ENCODE data around the gene TENT4A. TPM values are rescaled to one million over a fixed set of nuclear protein-coding genes. Genes with fewer than 3 reads are reported as not detected.

TENT4A gene
- total RNA-seq, 2 donors from 2014 or later: 25.5 to 32.7 TPM

DNA sequence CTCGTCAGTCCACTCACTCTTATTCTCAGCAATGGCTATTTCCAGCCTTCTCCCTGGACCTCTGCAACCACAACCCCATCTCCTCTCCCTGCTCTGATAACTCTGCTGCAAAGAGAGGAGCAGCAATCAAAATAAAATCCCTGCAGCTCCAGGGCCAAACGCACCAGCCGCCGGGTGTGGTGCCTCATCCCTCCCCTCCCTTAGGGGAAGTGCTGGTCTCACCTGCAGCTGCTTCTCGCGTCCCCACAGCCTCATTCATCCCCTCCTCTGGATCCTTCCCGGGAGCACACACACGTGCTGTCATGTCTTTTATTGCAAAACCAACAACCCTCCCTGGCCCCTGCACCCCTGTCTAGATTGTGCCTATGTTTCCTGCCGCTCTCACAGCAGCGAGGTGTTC, 77.8 kb downstream of the TENT4A start:
- no peaks in the 10 kb centered on the region for H3K36me3 ChIP-seq (ENCODE audit: control insufficient read depth, insufficient read depth, low read length)
- Mint-ChIP-seq H3K9me3 (no peaks in the 10 kb centered on the region), H3K4me1 (peaks cover 2% of the 10 kb centered on the region), H3K27ac (no peak overlapping the region), H3K4me3 (no peak overlapping the region), H3K27me3 (ENCODE audit: insufficient read depth) (peaks cover 13% of the 10 kb centered on the region), H3K36me3 (ENCODE audit: low read depth) (no peaks in the 10 kb centered on the region)
- H3K9me3 ChIP-seq (ENCODE audit: control insufficient read depth, low read length): no peaks in the 10 kb centered on the region
- no peak overlapping the region for H3K9ac ChIP-seq (ENCODE audit: extremely low read depth, low read length, poor library complexity, severe bottlenecking)
- no peaks in the 10 kb centered on the region for H3K4me1 ChIP-seq (ENCODE audit: control insufficient read depth, insufficient read depth, low read length)
- H3K27me3 ChIP-seq (ENCODE audit: control insufficient read depth, insufficient read depth, low read length, poor library complexity, severe bottlenecking): no peaks in the 10 kb centered on the region
- no peak for DNase-seq
- no peak overlapping the region for H3K27ac ChIP-seq (ENCODE audit: low read depth, low read length)
- TF ChIP-seq, protein P1, sequence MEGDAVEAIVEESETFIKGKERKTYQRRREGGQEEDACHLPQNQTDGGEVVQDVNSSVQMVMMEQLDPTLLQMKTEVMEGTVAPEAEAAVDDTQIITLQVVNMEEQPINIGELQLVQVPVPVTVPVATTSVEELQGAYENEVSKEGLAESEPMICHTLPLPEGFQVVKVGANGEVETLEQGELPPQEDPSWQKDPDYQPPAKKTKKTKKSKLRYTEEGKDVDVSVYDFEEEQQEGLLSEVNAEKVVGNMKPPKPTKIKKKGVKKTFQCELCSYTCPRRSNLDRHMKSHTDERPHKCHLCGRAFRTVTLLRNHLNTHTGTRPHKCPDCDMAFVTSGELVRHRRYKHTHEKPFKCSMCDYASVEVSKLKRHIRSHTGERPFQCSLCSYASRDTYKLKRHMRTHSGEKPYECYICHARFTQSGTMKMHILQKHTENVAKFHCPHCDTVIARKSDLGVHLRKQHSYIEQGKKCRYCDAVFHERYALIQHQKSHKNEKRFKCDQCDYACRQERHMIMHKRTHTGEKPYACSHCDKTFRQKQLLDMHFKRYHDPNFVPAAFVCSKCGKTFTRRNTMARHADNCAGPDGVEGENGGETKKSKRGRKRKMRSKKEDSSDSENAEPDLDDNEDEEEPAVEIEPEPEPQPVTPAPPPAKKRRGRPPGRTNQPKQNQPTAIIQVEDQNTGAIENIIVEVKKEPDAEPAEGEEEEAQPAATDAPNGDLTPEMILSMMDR (conservative IDR thresholded peaks at IDR 0.05): no peak
- no peak overlapping the region for H3K4me3 ChIP-seq (ENCODE audit: low read length)
- 78 to 89% methylated on average over 7 to 10 of the region's 10 CpGs for WGBS, 2 experiments (ENCODE audit: insufficient coverage in 1 of 2, insufficient read length in 1 of 2)

DNA sequence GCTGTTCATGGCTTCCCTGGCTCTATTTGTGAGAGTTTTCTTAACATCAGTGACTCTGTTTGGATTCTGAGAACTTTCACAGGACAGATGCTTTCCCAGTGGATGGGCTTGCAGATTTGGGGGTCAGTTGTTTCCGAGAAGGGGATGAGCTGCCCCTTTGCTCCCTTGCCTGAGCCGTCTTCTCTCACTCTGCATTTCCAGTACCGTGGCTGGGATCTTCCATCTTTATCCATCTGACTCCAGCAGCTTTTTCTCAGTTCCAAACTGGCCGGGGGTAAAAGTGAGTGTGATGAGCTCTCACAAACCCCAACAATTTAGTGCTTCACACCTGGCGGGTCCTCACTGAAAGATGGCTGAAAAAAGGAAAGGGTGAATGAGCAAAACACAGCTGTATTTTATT, 79.1 kb downstream of the TENT4A start:
- no peak overlapping the region for H3K9ac ChIP-seq (ENCODE audit: extremely low read depth, low read length, poor library complexity, severe bottlenecking)
- no peaks in the 10 kb centered on the region for H3K9me3 ChIP-seq (ENCODE audit: control insufficient read depth, low read length)
- TF ChIP-seq, protein P1 (conservative IDR thresholded peaks at IDR 0.05): no peak
- WGBS, 2 experiments (ENCODE audit: insufficient coverage in 1 of 2, insufficient read length in 1 of 2): 83 to 94% methylated on average over 5 of the region's 5 CpGs
- no peak for DNase-seq
- Mint-ChIP-seq H3K4me1 (peaks cover 2% of the 10 kb centered on the region), H3K36me3 (ENCODE audit: low read depth) (no peaks in the 10 kb centered on the region), H3K4me3 (no peak overlapping the region), H3K9me3 (no peaks in the 10 kb centered on the region), H3K27me3 (ENCODE audit: insufficient read depth) (peaks cover 15% of the 10 kb centered on the region), H3K27ac (no peak overlapping the region)
- no peaks in the 10 kb centered on the region for H3K36me3 ChIP-seq (ENCODE audit: control insufficient read depth, insufficient read depth, low read length)
- no peaks in the 10 kb centered on the region for H3K27me3 ChIP-seq (ENCODE audit: control insufficient read depth, insufficient read depth, low read length, poor library complexity, severe bottlenecking)
- no peak overlapping the region for H3K4me3 ChIP-seq (ENCODE audit: low read length)
- H3K4me1 ChIP-seq (ENCODE audit: control insufficient read depth, insufficient read depth, low read length): no peaks in the 10 kb centered on the region
- H3K27ac ChIP-seq (ENCODE audit: low read depth, low read length): no peak overlapping the region

DNA sequence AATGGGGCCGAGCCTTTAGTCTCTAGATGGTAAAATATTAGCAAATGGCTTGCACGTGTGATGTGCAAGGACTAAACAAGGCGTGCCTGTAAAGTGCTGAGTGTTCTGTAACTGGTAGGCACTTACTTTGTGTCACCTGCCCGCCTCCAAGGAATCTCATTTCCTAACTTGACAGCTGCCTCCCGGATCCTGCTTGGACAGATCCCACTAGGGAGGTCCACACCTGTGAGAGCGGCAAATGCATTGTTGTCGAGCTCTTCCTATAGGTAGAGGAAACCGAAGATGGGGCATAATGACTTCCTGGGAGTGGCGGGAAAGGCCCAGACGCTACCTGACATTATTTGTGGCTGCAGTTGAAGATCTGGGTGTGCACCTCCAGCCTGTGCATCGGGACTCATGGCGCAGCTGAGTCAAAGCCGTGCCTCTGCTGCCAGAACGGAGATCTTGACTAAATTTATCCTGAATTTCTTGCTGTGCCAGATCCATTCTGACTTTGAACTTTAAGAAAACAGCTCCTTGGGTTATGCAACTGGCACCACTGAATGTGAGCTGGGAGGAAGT, 79.8 kb downstream of the TENT4A start:
- Mint-ChIP-seq H3K9me3 (no peaks in the 10 kb centered on the region), H3K4me3 (no peak overlapping the region), H3K27ac (no peak overlapping the region), H3K4me1 (peaks cover 2% of the 10 kb centered on the region), H3K36me3 (ENCODE audit: low read depth) (no peaks in the 10 kb centered on the region), H3K27me3 (ENCODE audit: insufficient read depth) (peaks cover 15% of the 10 kb centered on the region)
- H3K27me3 ChIP-seq (ENCODE audit: control insufficient read depth, insufficient read depth, low read length, poor library complexity, severe bottlenecking): no peaks in the 10 kb centered on the region
- no peaks in the 10 kb centered on the region for H3K4me1 ChIP-seq (ENCODE audit: control insufficient read depth, insufficient read depth, low read length)
- no peaks in the 10 kb centered on the region for H3K9me3 ChIP-seq (ENCODE audit: control insufficient read depth, low read length)
- DNase-seq: no peak
- TF ChIP-seq, protein P1 (conservative IDR thresholded peaks at IDR 0.05): no peak
- no peaks in the 10 kb centered on the region for H3K36me3 ChIP-seq (ENCODE audit: control insufficient read depth, insufficient read depth, low read length)
- H3K27ac ChIP-seq (ENCODE audit: low read depth, low read length): no peak overlapping the region
- 89 to 92% methylated on average over 14 of the region's 14 CpGs for WGBS, 2 experiments (ENCODE audit: insufficient coverage in 1 of 2, insufficient read length in 1 of 2)
- H3K9ac ChIP-seq (ENCODE audit: extremely low read depth, low read length, poor library complexity, severe bottlenecking): no peak overlapping the region
- no peak overlapping the region for H3K4me3 ChIP-seq (ENCODE audit: low read length)
